IMR-90 (cell line): ENCODE data around the gene SERPINI2. TPM values are rescaled to one million over a fixed set of nuclear protein-coding genes. Genes with fewer than 3 reads are reported as not detected.

Source experiments
- ATAC-seq: fragments of 200-7000 bp; cut with Tn5 transposase; 2 replicates; pipeline ENCODE4 v1.9.1; 2020; ENCODE audit warnings: low read depth, mild to moderate bottlenecking, moderate library complexity
- BruUV-seq: library from RNA; stranded (reverse); fragments of 400-500 nt; replicated peaks from 2 replicates; lab custom pipeline; 2021; lab: Mats Ljungman, UMichigan
- CTCF ChIA-PET: fragments of 300-600 bp; formaldehyde crosslinking; extraction: SDS; loops from one replicate; lab custom pipeline; 2021; ENCODE audit warnings: antibody characterized with exemption; lab: Yijun Ruan, JAX
- POLR2A ChIA-PET: fragments of 300-600 bp; sonication (Branson Sonifier 250); formaldehyde crosslinking; loops from one replicate; lab custom pipeline; 2022; ENCODE audit warnings: antibody characterized with exemption; ENCODE audit not compliant: unreplicated experiment; lab: Charles Lee
- DNase-seq: peaks from one replicate; pipeline ENCODE4 v3.0.0; 2013
- H2AFZ ChIP-seq: replicated peaks from 2 replicates; pipeline ENCODE3; 2013; ENCODE audit warnings: low read length, mild to moderate bottlenecking; ENCODE audit not compliant: poor library complexity
- H2AK5ac ChIP-seq: 2 replicates; pipeline ENCODE4 v1.6.1; 2013; ENCODE audit warnings: low read depth, low read length, inconsistent platforms
- H2AK9ac ChIP-seq: replicated peaks from 2 replicates; pipeline ENCODE3; 2013; ENCODE audit warnings: mild to moderate bottlenecking, low read depth, low read length, moderate library complexity; ENCODE audit not compliant: poor library complexity
- H2BK120ac ChIP-seq: 2 replicates; pipeline ENCODE4 v1.6.1; 2013; ENCODE audit warnings: low read depth, low read length, inconsistent platforms
- H2BK15ac ChIP-seq: 3 replicates; pipeline ENCODE4 v1.6.1; 2013; ENCODE audit warnings: low read depth, low read length, inconsistent platforms
- H2BK20ac ChIP-seq: 2 replicates; pipeline ENCODE4 v1.6.1; 2013; ENCODE audit warnings: low read depth, mild to moderate bottlenecking, inconsistent platforms, low read length, moderate library complexity
- H2BK5ac ChIP-seq: 2 replicates; pipeline ENCODE4 v1.6.1; 2013; ENCODE audit warnings: mild to moderate bottlenecking, low read depth, low read length, inconsistent platforms; ENCODE audit not compliant: poor library complexity, severe bottlenecking
- H3K14ac ChIP-seq: replicated peaks from 2 replicates; pipeline ENCODE4 v1.6.1; 2013; ENCODE audit warnings: low read depth, low read length, inconsistent platforms
- H3K18ac ChIP-seq: 2 replicates; pipeline ENCODE4 v1.6.1; 2013; ENCODE audit warnings: low read depth, low read length, control low read depth
- H3K23ac ChIP-seq: 2 replicates; pipeline ENCODE4 v1.6.1; 2013; ENCODE audit warnings: low read depth, low read length, inconsistent platforms
- H3K27ac ChIP-seq: 2 replicates; pipeline ENCODE4 v1.5.1; 2013; ENCODE audit warnings: mild to moderate bottlenecking, control low read depth, low read length; ENCODE audit not compliant: insufficient read depth
- H3K27me3 ChIP-seq: 2 replicates; pipeline ENCODE4 v1.6.1; 2013; ENCODE audit warnings: low read length; ENCODE audit not compliant: control insufficient read depth, insufficient read depth
- H3K36me3 ChIP-seq: 2 replicates; pipeline ENCODE4 v1.6.1; 2013; ENCODE audit warnings: low read length, mixed read lengths; ENCODE audit not compliant: control insufficient read depth, insufficient read depth
- H3K4ac ChIP-seq: 2 replicates; pipeline ENCODE4 v1.6.1; 2013; ENCODE audit warnings: low read depth, low read length, inconsistent platforms
- H3K4me1 ChIP-seq: 2 replicates; pipeline ENCODE4 v1.6.1; 2013; ENCODE audit warnings: low read length, mixed read lengths; ENCODE audit not compliant: control insufficient read depth, insufficient read depth
- H3K4me2 ChIP-seq: 2 replicates; pipeline ENCODE4 v1.6.1; 2013; ENCODE audit warnings: low read depth, mild to moderate bottlenecking, control low read depth, low read length, moderate library complexity
- H3K4me3 ChIP-seq: 2 replicates; pipeline ENCODE4 v1.5.1; 2013; ENCODE audit warnings: low read depth, mild to moderate bottlenecking, control low read depth, low read length, moderate library complexity; ENCODE audit not compliant: insufficient read depth
- H3K56ac ChIP-seq: 2 replicates; pipeline ENCODE4 v1.6.1; 2013; ENCODE audit warnings: low read length, inconsistent platforms; ENCODE audit not compliant: insufficient read depth; ENCODE audit errors: extremely low read depth
- H3K79me1 ChIP-seq, 2 experiments: 2 replicates each; pipeline ENCODE4 v1.6.1; 2013; ENCODE audit warnings: low read length in 2 of 2, inconsistent platforms in 1 of 2, low read depth in 1 of 2
- H3K9ac ChIP-seq: 2 replicates; pipeline ENCODE4 v1.6.1; 2013; ENCODE audit warnings: low read depth, low read length, control low read depth
- H3K9me1 ChIP-seq: 2 replicates; pipeline ENCODE4 v1.6.1; 2013; ENCODE audit warnings: low read length, inconsistent platforms; ENCODE audit not compliant: insufficient read depth
- H3K9me3 ChIP-seq: 2 replicates; pipeline ENCODE4 v1.6.1; 2013; ENCODE audit warnings: low read length; ENCODE audit not compliant: control insufficient read depth, insufficient read depth
- H4K20me1 ChIP-seq: 2 replicates; pipeline ENCODE4 v1.6.1; 2013; ENCODE audit warnings: low read length, inconsistent platforms; ENCODE audit not compliant: insufficient read depth
- H4K5ac ChIP-seq: 2 replicates; pipeline ENCODE4 v1.6.1; 2013; ENCODE audit warnings: mild to moderate bottlenecking, low read depth, low read length, control low read depth
- H4K8ac ChIP-seq, 2 experiments: 2 replicates each; pipeline ENCODE4 v1.6.1; 2013; ENCODE audit warnings: low read depth in 2 of 2, low read length in 2 of 2, control low read depth in 1 of 2, inconsistent platforms in 1 of 2
- H4K91ac ChIP-seq: 2 replicates; pipeline ENCODE4 v1.6.1; 2013; ENCODE audit warnings: low read depth, low read length, inconsistent platforms; ENCODE audit not compliant: insufficient read depth
- WGBS, 2 experiments: methylation state at CpG; one replicate each; pipeline versions ENCODE4 v1.1.5 to v1.1.7; 2013; ENCODE audit warnings: missing lambda C conversion rate in 2 of 2; ENCODE audit not compliant: insufficient read length in 1 of 2; ENCODE audit errors: extremely low coverage in 2 of 2; 5-methylcytosine and 5-hydroxymethylcytosine counted together
- dilution Hi-C: fragments of 300-500 bp; cut with HindIII; formaldehyde crosslinking; loops from one replicate; pipeline ENCODE4 v1.14.3; 2018; ENCODE audit warnings: low sequenced_read_pairs; ENCODE audit not compliant: unreplicated experiment
- in situ Hi-C: fragments of 300-500 bp; cut with MboI; formaldehyde crosslinking; loops from 3 replicates; pipeline ENCODE4 v1.14.3; 2019; ENCODE audit warnings: low sequenced_read_pairs, inconsistent platforms, mixed read lengths
- intact Hi-C: fragments of 100-400 bp; cut with micrococcal nuclease; formaldehyde crosslinking; loops from 2 replicates; pipeline ENCODE4 v1.10.0; 2022
- polyA plus RNA-seq, 3 experiments: library from polyadenylated mRNA; depleted of rRNA; stranded (reverse); fragments of >200 nt; gene quantifications; 2 replicates each; pipeline ENCODE4 v1.2.3, GENCODE V29; 2012; ENCODE audit warnings: low replicate concordance in 1 of 3
- total RNA-seq: library from RNA; depleted of rRNA; stranded (reverse); fragments of >200 nt; gene quantifications from 2 replicates; pipeline ENCODE4 v1.2.3, GENCODE V29; 2012
- TF ChIP-seq, protein P1 (sequence below): fragments of 150-350 bp; IDR thresholded peaks from 2 replicates; pipeline ENCODE4 v1.6.1; 2017; ENCODE audit warnings: mild to moderate bottlenecking, antibody characterized with exemption, low read length, low read depth

SERPINI2 gene
- total and polyA plus RNA-seq, 2 of the 4 experiments (the other 2 are of a cell fraction): not detected

DNA sequence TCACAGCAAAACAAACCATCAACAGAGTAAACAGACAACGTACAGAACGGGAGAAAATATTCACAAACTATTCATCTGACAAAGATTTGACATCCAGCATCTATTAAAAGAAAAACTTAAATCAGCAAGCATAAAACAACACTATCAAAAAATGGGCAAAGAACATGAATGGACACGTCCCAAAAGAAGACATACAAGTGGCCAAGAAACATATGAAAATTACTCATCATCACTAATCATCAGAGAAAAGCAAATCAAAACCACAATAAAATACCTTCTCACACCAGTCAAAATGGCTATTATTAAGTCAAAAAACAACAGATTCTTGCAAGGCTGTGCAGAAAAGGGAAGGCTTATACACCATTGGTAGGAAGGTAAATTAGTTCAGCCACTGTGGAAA lies 13.7 kb upstream of the SERPINI2 start:
- dilution Hi-C loops (no loop called here), in situ Hi-C loops (no loop called here), intact Hi-C loops (no loop called here)
- H3K36me3 ChIP-seq: no peaks in the 10 kb centered on the region
- no peak overlapping the region for H2BK5ac ChIP-seq
- no peak overlapping the region for H2AFZ ChIP-seq
- no peaks in the 10 kb centered on the region for H3K79me1 ChIP-seq
- WGBS, 2 experiments: no CpG with 5 or more reads among the region's 3 CpGs
- H3K27me3 ChIP-seq: no peaks in the 10 kb centered on the region
- peaks cover 2% of the 10 kb centered on the region; the same call in 1 of the 2 replicates for H3K9me3 ChIP-seq
- no peak for DNase-seq
- H3K9me1 ChIP-seq: no peaks in the 10 kb centered on the region
- no peaks in the 10 kb centered on the region for H4K20me1 ChIP-seq
- no peaks in the 10 kb centered on the region for H3K4me1 ChIP-seq
- no peak for ATAC-seq
- H2AK9ac ChIP-seq: no peak overlapping the region
- H2BK15ac ChIP-seq: no peak overlapping the region
- no peak overlapping the region for H3K27ac ChIP-seq
- no peak overlapping the region for H2BK120ac ChIP-seq
- H4K5ac ChIP-seq: no peak overlapping the region
- BruUV-seq: no TSS peak
- H3K18ac ChIP-seq: no peak overlapping the region
- no peak overlapping the region for H3K4me2 ChIP-seq
- no peak overlapping the region for H4K91ac ChIP-seq
- no peak overlapping the region for H3K9ac ChIP-seq
- H3K4ac ChIP-seq: no peak overlapping the region
- CTCF ChIA-PET: no interaction called here
- H3K23ac ChIP-seq: no peak overlapping the region
- POLR2A ChIA-PET: no interaction called here
- no peak overlapping the region for H3K56ac ChIP-seq
- no peak overlapping the region for H4K8ac ChIP-seq
- no peak overlapping the region for H3K14ac ChIP-seq
- H3K4me3 ChIP-seq: no peak overlapping the region
- TF ChIP-seq, protein P1, sequence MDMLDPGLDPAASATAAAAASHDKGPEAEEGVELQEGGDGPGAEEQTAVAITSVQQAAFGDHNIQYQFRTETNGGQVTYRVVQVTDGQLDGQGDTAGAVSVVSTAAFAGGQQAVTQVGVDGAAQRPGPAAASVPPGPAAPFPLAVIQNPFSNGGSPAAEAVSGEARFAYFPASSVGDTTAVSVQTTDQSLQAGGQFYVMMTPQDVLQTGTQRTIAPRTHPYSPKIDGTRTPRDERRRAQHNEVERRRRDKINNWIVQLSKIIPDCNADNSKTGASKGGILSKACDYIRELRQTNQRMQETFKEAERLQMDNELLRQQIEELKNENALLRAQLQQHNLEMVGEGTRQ: no peak
- H2AK5ac ChIP-seq: no peak overlapping the region
- no peak overlapping the region for H2BK20ac ChIP-seq
